HT-29 (cell line): ENCODE data around the gene BBLN. TPM values are rescaled to one million over a fixed set of nuclear protein-coding genes. Genes with fewer than 3 reads are reported as not detected.
A peak's percentile ranks its signal among the peaks of the same experiment; 100 is the strongest.

Source experiments
- DNase-seq: peaks from one replicate; pipeline ENCODE4 v3.0.0-alpha.2; 2015; ENCODE audit warnings: low spot score
- total RNA-seq: library from RNA; depleted of rRNA; stranded (reverse); fragments of >200 nt; shearing (Covaris generic); gene quantifications from 2 replicates; pipeline ENCODE4 v1.2.3, GENCODE V29; 2014

Gene BBLN
- total RNA-seq, 1 experiment from 2014 or later: 439 TPM

DNA sequence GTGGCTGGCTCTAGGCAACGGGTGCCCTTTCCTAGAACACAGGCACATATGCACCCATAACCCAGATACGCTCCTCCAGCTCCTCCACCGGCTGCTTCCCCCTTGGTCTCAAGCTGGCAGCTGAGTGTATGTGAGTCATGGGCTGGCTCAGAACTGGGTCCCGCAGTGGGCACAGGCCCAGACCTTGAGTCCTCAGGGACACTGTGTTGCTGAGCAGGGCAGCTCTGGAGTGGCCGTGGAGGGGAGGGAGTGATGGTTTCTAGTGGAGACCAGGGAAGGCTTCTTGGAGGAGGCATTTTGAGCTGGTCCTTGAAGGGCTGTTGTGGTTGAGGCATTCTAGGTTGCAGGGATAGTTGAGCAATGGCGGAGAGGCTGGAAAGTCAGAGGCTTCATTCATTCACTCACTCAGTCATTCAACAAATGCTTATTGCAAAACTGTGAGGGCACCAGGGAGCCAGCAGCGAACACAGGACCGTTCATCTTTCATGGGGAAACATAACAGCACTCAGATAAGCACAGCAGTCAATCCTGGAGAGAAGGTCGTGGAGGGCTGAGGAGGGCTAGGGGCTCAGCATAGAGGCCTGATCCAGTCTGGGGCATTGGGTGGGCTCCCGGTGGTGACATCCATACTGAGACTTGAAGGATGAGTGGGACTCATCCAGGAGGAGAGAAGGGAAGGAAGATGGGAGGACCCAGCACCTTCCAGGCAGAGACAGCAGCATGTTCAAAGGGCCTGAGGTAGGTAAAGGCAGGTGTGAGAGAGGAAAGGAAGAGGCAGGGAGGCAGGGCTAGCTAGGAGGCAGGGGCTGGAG lies 2.4 kb downstream of the BBLN start:
- no peak for DNase-seq

DNA sequence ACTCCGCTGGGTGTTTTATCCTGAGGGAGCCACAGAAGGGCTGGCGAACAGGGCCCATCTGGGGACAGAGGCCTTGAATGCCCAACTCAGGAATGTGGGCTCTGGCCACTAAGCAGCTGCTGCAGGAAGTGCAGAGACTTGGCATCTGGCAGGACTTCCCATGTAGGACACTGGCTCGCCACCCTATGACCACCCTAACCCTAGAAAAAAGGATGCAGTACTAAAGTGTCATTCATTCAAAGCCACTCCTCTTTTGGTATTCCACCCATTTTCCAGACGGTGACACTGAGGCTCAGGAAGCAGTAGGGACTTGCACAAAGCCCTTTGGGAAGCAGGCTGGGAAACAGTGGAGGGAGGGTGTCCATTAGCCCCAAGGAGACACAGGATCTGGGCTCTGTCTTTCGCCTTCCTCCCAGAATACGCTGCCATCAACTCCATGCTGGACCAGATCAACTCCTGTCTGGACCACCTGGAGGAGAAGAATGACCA lies 3.0 kb downstream of the BBLN start:
- DNase-seq: no peak

DNA sequence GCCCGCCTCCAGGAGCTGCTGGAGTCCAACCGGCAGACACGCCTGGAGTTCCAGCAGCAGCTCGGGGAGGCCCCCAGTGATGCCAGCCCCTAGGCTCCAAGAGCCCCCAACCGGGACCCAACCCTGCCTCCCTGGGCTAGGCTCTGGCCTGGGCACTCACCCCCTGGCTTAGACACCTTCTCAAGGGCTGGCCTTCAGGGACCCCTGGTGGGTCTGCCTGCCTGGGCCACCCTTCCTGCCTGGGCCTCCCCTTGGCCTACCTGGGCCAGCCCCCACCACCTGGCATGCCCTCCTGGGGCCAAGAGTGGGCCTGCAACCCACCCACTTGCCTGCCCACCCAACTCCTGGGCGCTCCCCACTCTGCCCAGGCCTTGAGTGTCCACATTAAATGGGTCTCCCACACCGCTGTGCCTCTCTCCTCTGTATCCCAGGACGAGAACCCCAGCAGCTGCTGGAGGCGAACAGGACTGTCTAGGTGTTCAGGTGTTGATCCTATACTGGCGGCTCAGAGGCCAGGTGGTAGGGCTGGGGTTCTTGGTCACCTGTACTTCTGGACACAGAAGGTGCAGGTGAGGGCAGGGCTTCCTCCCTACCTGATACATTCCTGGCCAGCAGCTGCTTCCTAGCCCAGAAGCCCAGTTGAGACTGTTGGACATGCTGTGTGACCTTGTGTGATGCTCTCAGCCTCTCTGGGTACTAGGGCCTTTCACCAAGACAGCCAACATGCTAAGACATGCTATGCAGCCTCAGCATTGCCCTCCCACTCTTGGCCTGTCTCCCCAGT lies 3.6 kb downstream of the BBLN start:
- DNase-seq: no peak

DNA sequence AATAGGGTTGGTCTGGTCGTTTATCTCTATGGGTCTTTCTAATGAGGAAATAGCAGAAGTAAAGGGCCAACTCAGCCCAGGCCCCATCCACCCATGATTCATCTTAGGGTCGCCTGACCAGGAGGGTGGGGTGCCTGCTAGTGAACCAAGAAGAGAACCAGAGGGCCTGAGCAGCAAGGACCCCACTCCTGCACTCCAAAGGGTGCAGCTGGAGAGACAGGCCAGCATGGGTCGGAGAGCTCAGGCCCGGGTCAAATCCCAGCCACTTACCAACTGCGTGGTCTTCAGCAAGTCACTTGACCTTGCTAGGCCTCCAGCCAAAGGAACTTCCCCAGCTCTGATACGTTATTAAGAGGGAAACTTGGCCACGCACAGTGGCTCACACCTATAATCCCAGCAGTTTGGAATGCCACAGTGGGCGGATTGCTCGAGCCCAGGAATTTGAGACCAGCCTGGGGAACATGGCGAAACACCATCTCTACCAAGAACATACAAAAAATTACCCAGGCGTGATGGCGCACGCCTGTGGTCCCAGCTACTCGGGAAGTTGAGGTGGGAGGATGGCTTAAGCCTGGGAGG lies 4.3 kb downstream of the BBLN start:
- DNase-seq: no peak

DNA sequence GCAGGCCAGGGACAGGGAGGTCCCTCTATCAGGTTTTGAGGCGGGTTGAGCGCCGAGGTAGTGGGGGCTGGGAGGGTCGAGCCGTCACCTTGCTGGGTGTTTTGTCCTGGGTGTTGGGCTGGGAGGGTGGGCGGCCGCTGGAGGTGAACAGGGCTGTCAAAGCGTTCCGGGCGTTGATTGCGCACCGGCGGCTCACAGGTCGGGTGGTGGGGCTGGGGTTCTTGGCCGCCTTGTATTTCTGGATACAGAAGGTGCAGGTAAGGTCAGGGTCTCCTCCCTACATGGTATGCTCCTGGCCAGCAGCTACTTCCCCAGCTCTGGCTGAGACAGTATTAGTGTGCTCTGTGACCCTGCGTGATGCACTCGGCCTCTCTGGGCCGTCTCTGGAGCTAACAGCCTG lies 6.1 kb downstream of the BBLN start:
- DNase-seq: no peak

DNA sequence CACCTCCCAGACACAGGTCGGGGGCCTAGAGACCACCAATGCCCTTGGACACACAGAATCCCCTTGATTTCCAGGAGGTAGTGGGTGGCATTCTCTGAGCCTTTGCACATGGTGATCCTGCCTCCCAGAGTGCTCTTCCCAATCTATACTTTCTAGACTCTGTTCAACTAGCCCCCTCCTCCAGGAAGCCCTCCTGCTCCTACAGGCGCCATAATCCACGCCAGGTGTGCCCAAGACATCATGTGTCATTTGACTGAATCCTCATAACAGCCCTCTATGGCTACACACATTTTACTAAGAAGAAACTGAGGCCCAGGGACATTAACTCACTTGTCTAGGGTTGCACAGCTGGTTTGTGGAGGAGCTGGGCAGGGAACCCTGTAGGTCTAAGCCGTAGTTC lies 7.1 kb downstream of the BBLN start:
- DNase-seq: no peak

DNA sequence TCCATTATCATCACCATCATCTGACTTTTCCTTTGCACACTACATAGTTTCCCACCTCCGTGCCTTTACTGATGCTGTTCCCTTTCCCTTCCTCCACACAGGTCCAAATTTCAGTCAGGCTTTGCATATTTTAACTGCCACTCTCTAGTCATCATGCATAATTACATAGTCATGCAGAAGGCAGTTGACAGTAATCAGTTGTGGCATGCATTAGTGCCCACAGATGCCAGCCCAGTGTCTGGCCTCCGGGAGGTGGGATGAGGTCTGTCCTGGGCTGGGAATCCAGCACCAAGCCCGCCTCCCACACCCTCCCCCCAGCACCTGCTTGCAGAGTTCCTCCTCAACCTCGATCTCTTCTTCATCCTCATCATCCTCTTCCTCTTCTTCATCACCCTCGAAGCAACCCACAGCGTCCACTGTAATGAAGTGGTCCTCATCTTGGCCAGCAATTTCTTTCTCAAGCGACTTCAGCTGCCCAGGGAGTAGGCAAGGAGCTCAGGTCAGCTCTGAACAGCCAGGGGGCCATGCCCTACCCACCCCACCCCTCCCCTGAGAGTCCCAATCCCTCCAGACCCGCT lies 8.8 kb downstream of the BBLN start:
- DNase-seq: no peak

DNA sequence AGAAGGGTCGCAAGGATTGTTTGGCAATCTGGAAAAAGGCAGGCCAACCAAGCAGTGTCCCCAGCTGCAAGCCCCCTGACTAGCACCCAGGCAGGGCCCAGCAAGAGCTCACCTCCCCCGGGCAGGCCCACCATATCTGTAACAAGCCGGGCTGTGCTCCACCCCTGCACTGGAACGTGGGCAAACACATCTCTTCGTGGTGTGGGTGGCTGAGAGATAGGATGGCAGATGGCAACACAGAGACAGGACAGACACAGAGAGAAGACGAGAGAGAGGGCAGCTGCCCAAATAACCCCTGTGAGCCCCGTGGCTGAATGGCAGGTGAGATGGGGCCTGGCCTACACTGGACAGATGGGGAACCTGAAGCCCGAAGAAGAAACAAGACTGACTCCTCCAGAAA lies 9.4 kb downstream of the BBLN start:
- DNase-seq: no peak

DNA sequence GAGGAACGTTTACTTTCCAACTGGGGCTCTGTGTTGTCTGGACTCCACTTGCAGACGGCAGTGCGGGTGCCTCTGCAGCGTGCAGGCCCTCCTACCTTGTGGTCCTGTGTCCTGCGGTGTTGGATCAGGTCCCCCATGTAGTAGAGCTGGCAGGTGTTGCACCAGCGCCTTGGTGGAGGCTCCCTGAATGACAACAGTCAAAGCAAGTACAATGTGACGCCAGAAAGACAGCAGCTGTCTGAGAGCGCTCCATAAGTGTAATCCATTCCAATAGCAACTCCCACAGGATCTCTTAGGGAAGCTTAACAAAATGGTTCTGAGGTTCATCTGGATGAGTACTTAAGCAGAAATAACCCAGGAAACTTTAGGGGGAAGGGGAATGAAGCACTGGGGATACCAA lies 9.9 kb downstream of the BBLN start:
- no peak for DNase-seq

DNA sequence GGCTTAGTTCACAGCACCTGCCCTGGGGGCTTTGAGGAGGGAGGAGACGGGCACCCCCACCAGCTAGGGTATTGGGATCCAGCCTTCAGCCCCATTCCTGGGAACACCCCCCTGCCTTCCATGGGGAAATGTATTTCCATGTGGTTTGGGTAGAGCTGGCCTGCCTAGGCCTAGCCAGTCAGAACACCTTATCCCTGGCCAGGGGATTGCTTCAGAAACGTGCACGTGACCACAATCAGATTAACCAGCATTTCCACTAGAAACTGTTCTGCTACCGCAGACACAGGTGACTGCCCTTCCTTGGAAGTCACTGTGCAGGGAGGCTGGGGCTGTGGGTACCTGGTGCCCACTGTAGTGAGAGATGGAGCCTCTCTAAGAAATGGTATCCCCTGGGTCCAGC lies 14.0 kb downstream of the BBLN start:
- no peak for DNase-seq

DNA sequence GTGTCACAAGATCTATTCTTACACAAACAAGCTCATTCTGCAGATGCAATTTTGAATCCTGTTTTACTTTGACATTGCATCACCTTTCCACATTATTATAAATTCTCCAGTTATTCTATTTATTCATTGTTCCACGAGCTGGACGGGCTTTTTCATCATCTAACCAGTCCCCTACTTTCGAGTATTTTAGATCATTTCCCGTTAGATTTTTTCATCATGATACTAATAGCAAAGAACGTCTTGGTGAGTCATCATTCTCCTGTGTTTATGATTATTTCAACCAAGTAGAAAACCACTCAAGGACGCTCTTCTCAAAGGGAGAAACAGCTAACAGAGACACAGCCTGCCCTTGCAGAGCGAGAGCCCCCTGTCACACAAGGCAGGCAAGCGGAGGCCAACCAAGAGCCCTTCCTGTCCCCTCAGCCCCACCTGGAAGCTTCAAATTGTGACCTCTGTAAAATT lies 15.1 kb downstream of the BBLN start:
- no peak for DNase-seq

DNA sequence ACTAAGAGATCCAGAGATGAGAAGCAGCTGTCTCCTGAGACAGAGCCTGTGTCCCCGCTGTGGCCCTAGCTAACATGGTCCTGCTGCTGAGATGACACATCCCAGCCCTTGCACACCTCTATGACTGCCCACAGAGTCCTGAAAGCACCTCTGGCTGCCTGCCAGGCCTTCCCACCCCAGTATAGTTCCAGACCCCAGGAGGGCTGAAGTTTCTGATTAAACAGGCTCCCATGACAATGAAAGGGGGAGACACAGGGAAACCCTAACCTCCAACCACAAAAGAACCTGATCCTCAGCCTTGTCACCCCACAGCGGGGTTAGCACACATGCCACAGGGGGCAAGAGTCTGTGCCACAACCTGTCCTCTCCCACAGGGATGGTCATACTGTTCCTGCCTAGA lies 15.7 kb downstream of the BBLN start:
- no peak for DNase-seq

DNA sequence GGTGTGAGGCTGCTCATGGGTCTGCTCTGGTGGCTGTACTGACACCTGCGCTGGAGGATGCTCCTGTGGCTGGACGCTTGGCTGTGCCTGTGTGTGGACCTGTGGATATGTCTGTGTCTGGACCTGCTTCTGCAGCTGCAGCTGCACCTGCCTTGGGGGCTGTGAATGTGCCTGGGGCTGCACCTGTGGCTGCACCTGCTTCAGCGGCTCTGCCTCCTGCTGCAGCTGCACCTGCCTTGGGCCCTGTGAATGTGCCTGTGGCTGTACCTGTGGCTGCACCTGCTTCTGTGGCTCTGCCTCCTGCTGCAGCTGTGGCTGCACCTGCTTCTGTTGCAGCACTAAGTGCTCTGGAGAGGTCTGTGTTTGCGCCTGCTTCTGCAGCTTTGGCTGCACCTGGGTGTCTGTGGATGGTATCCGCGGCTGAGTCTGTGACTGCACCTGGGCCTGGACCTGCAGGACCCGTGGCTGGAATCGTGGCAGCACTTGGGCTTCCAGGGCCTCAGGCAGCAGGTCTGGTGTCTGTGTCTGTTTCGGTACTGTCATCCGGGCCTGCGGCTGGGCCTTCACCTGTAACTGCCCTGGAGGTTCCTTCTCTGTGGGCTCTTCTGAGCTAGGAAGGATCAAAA lies 18.9 kb downstream of the BBLN start:
- no peak for DNase-seq

DNA sequence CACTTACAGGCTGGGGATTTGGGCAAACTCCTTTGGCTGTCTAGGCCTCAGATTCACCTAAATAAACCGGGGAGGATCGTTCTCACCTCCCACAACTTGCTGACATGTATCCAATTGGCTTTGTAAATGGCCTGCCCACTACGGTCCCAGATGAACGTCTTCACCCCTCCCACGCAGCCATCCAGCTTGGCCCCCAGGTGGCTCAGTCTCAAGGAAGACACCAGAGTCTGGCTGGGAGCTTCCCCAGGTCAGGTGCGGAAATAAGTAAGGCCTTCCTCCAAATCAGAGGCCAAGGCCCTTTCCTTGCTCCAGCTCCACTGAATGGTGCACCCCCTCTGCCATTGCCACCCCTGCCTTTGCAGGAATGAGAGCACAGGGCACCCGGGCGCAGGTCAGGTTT lies 19.9 kb downstream of the BBLN start:
- no peak for DNase-seq

DNA sequence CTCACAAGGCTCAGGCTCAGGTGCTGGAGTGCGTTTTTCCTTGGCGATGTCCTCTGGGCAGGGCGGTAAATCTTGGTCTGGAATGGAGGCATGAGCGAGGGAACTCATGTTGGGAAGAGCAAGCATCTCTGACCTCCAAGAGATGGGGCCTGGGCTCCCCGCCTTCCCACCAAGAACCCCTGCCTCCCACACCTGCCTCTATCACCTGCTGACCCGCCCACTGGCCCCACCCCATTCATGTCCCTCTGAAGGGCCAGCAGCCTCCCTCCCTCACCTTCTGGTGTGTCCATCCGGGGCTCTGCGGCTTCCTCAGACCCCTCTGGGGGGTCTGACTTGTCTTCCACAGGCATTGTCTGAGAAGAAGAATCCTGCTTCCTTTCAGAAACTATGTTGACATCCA lies 20.4 kb downstream of the BBLN start:
- no peak for DNase-seq

DNA sequence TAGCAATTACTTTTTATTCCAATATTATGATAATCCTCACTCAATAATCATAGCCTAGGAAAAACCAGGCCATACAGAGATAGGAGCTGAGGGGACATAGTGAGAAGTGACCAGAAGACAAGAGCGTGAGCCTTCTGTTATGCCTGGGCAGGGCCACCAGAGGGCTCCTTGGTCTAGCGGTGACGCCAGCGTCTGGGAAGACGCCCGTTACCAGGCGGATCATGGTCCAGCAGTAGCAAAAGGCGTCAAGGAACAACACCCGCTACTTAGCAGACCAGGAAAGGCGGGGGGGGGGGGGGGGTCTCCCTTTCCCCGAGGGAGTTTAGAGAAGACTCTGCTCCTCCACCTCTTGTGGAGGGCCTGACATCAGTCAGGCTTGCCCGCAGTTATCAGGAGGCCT lies 21.4 kb downstream of the BBLN start:
- peak; percentile 39 for DNase-seq

DNA sequence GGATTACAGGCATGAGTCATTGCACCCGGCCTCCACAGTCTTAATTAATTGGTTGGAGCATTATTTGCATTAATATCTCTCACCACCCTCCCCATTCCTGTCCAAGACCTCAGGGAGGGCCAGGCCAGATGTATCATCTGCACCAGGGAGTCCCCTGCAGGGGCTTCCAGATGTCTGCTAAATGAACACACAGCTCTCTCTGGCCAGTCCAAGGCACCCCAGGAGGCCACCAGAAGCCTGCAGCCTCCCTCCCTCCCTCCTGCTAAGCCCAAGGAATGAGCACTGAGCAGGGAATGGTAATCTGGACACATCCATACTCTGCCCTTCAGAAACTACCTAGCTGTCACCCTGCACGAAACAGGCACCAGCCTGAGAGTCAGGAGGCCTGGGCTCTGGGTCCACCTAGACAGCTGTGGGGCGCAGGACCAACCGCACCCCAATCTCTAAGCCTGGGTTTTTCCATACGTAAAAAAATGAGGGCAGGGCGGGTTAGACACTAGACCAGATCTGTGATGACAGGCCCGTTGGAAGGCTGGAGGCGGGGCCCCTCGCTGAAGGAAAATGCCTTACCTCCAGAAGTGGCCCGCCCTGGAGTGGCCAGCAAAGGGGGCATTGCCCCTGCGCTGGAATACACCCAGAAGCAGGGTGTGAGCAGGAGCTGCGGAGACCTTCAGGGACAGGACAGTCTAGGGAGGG lies 23.0 kb downstream of the BBLN start:
- no peak for DNase-seq

DNA sequence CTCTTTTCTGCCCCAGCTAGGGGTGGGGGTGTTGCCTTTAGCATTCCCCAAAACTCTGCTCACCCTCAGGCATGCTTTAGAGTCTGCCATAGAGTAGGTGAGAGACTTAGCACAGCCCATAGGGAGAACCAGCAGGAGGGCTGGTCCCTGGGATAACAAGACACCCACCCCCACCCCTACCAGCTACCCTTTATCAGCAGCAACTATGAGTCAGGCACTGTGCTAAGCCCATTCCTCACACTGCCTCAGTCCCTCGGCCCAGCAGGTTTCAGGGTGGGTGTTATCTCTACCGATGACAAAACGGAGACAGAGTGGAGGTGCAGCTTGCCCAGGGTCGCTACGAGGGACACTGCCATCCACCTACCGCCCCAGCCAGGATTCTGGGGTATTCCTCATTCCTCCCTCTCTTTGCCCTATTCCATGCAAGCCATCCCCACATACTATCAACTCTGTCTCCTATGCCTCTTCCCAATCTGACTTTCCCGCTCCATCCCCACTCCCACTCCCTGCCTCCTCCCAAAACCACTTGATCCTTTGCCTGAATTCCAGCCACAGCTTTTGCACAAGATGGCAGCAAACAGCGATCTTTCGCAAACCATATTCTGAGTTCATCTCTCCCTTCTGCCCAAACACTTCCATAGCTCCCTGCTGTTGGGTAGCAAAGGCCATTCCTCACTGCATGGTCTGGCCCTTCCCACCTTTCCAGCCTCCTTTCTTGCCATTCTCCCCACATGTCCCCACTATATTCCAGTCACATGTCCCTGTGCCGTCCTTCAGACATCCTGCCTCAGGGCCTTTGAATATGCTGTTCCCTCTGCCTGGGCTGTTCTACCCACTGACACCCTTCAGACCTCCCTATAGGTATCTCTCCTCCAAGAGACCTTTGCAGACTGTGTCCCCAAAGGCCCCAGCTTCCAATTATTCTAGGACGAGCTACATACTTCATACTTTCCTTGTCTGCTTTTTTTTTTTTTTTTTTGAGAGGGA lies 26.2 kb downstream of the BBLN start:
- DNase-seq: no peak

DNA sequence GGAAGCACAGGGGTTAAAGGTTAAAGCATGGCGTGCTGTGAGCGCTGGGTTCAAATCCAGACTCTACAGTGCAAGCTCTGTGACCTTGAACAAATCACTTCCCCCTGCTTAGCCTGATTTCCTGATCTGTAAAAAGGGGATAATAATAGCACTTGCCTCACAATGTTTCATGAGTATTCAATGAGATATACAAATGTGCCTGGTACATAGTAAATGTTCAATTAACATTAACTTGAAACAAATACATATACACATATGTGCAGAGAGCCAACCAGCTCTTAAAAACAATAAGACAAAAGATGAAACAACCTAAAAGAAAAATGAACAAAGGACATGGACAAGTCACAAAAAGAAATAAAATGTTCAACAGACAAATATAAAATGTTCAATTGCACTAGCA lies 27.3 kb downstream of the BBLN start:
- DNase-seq: no peak

DNA sequence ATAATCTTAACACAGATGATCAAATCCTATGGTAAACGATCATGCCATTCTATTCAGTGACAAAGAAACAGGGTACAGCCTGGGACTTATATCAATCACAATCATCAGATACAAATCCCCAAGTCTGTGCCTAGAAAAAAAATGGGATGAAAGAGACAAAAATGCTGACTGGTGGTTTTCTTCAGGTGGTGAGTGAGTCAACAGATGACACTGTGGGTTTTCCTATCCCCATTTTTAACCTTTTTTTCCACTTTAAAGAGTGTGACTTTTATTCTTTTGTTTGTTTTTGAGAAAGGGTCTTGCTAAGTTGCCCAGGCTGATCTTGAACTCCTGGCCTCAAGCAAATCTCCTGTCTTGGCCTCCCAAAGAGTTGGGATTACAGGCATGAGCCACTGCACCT lies 28.1 kb downstream of the BBLN start:
- DNase-seq: no peak
